Endothelial cell of hepatic sinusoid (primary cell): Measurements from ENCODE around the gene PCNX2.

Experiments
- in situ Hi-C: cut with HindIII; loops from 2 replicates; pipeline ENCODE4 v1.10.0; 2017; ENCODE audit warnings: low sequenced_read_pairs

Gene PCNX2

GRCh38 chr1:233257786-233258185 lies 37.7 kb downstream of the PCNX2 start:
- in situ Hi-C loops: no loop called here

GRCh38 chr1:233256789-233257188 lies 38.7 kb downstream of the PCNX2 start:
- in situ Hi-C loops: no loop called here

DNA sequence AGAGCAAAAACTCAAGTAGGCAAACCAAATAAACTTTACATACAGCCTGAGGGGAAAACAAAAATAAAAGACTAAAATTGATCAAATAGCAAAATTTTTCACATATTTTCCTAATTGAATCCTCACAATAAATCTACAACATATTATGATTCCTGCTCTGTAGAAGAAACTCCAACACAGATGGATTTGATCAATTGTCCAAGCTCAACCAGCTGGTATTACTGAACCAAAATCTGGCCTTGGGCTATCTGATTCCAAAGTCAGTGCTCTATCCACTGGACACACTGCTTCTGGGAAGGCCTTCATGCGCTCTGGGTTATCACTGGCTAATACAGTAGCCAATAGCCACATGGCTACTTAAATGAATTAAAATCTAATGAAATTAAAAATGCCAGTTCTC lies 39.3 kb downstream of the PCNX2 start:
- in situ Hi-C loops: no loop called here

GRCh38 chr1:233255145-233255544 lies 40.4 kb downstream of the PCNX2 start:
- in situ Hi-C loops: no loop called here

DNA sequence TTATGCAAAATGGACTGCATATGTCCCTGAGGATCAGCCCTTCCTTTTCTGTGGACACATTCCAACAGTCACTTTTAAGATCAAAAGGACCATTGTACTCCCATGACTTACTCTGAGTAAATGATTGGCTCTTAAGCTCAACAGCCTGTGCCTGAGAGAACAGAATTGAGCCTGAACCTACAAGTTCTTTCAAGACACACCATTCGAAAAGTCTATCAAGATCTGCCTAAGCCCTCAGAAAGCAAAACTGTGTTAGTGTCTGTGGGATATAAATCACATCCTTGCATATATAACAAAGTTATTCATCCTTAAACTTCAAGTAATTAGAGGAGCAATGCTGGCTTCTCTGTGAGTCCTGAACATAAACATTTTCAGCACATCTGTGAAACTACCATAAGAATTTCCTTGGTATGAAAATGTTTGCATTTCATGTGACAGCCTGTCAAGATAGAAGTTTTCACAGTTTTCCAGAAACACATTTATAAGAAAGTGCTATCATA lies 41.6 kb downstream of the PCNX2 start:
- in situ Hi-C loops: no loop called here

GRCh38 chr1:233253231-233253831 lies 42.2 kb downstream of the PCNX2 start:
- in situ Hi-C loops: no loop called here

GRCh38 chr1:233252441-233252840 lies 43.1 kb downstream of the PCNX2 start:
- in situ Hi-C loops: no loop called here

GRCh38 chr1:233251201-233251720 lies 44.3 kb downstream of the PCNX2 start:
- in situ Hi-C loops: no loop called here

- in situ Hi-C loops: no loop called here
These were observed 47.5 kb downstream of the PCNX2 start for GRCh38 chr1:233248014-233248413.

- in situ Hi-C loops: no loop called here
These were observed 48.6 kb downstream of the PCNX2 start for GRCh38 chr1:233246965-233247364.

DNA sequence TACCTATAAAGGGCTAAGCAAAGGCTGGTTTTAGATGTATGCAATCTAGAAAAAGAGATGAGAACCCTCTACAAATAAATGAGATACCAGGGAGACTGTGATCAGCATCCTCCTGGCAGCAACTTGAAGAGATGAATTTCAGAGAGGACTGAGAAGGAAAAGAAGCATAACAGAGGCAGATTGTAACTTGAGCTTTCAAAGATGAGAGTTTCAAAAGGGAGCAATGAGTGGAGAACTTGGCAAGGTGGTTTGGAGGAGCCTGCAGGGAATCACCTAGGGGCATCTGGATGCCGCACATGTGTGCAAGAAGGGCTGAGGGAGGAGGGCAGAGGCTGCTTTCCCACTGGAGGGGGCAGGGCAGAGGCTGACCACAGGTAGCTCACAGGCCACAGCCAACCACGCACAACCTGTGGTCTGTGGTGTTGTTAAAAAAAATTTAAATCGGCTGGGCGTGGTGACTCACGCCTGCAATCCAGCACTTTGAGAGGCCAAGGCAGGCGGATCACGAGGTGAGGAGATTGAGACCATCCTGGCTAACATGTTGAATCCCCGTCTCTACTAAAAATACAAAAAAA lies 50.2 kb downstream of the PCNX2 start:
- in situ Hi-C loops: no loop called here

DNA sequence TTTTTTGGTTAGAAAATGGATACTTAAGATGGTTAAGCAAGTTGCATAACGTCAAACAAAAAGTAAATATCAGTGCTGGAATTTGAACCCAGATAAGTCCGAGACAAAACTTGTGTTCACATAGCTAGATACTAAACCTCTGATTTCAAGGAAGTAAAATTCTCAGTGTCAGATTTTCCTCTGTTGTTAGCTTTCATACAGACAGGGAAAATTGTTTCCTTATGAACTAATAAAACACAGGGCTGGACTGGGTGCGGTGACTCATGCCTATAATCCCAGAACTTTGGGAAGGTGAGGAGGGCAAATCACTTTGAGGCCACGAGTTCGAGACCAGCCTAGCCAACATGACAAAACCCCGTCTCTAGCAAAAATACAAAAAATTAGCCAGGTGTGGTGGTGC lies 51.3 kb downstream of the PCNX2 start:
- in situ Hi-C loops: no loop called here

DNA sequence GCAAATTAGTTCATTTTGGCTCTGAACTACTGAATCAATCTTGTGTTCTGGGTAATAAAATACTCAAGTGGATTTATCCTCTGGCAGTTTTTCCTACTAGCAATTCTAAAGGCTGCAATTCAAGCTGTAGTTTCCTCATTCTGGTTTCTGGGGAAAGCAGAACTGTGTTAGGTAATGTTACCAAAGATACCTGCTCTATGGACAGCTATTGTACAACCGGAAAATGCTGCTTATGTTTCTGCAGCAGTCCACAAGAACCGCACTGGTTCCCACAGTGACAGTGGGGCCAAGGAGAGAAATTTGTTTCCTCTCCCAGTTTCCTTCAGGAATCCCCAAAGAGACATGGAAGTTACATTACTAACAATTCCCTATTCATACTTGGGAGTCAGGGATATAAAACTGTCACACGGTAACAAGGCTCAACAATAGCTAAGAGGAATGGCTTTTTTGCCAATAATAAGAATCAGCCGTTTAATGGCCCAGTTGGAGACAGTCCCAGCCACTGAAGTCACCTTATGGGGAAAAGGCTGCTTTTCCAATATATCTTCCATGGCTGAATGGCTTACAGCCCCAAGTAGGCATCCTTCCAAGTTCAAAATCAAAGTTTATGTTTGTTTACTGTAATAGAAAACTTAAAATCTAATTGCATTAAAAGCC lies 52.6 kb downstream of the PCNX2 start:
- in situ Hi-C loops: no loop called here

DNA sequence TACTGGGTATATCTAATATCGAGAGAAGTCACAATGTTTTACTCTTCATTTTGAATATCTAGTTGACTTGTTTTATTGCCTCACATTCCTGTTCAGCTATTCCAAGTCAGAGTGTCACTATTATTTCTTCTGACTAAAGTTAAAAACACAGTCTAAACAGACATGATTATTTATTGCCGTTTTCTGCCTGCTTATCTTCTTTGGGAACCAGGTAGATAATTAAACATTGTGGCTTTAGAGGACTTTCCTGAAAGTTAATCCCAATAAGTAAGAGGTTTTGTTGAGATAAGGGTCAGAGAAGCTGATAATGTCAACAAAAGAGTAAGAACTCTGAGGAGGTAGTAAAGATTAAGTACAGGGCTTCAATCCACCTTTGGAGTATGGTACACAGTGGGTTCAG lies 53.8 kb downstream of the PCNX2 start:
- in situ Hi-C loops: no loop called here

GRCh38 chr1:233240829-233241682 lies 54.5 kb downstream of the PCNX2 start:
- in situ Hi-C loops: no loop called here

DNA sequence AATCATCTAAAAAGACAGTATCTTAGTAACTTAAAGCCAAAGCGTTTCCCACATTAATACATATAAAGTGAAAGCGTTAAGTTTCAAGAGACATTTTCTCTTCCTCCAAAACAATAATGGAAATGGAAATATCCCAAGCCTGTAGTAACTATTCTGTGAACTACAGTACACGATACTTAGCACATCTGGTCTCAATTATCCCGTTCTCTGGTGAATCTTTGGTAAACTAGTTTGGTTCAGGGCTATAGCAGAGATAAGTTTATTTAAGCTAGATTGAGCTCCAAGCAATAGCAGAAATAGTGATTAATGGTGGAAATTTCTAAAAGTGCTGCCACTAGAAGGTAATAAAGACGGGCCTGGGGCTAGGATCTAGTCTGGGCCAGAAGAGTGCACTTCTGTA lies 55.2 kb downstream of the PCNX2 start:
- in situ Hi-C loops: no loop called here

- in situ Hi-C loops: no loop called here
These were observed 56.6 kb downstream of the PCNX2 start for GRCh38 chr1:233238884-233239431.

- in situ Hi-C loops: no loop called here
These were observed 57.9 kb downstream of the PCNX2 start for GRCh38 chr1:233237647-233238046.

- in situ Hi-C loops: no loop called here
These were observed 62.0 kb downstream of the PCNX2 start for GRCh38 chr1:233233508-233234040.

DNA sequence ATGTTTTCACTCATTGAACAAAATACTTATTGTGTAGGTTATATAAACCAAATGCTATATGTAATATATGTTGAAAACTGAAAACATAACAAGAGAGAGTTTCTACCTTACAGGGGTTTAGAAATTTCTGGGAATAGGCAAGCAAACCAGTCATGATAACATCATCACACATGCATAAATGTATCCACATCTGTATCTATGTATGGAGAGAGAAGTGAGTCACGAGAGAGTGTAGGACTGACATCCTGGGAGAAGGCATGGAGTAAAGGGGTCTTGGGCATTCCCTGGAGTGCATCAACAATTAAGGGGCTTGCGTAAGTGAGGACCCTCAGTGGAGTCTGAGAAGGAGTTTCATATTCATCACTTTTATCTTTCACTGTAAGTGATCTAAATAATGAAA lies 65.5 kb downstream of the PCNX2 start:
- in situ Hi-C loops: no loop called here

- in situ Hi-C loops: no loop called here
These were observed 66.2 kb downstream of the PCNX2 start for GRCh38 chr1:233229288-233229687.
